GM12878 (cell line): ENCODE measurements around the gene HUS1. TPM values are rescaled to one million over a fixed set of nuclear protein-coding genes. Genes with fewer than 3 reads are reported as not detected.
"Not testable (repeated sequence)": the region's sequence is repeated elsewhere in the genome, so short reads cannot be mapped to it uniquely, and the experiment has no call there.

Experiments used
- ATAC-seq: fragments of 200-7000 bp; cut with Tn5 transposase; 3 replicates; pipeline ENCODE4 v1.9.1; 2020; ENCODE audit warnings: mild to moderate bottlenecking, moderate library complexity
- BruUV-seq: library from RNA; stranded (reverse); fragments of 400-500 nt; replicated peaks from 2 replicates; lab custom pipeline; 2021; lab: Mats Ljungman, UMichigan
- CTCF ChIA-PET: fragments of 300-600 bp; sonication (Branson Sonifier 250); formaldehyde crosslinking; extraction: SDS; loops from one replicate; lab custom pipeline; 2021; ENCODE audit warnings: inconsistent platforms; lab: Yijun Ruan, JAX
- POLR2A ChIA-PET: fragments of 350-600 bp; formaldehyde crosslinking; extraction: SDS; loops from one replicate; lab custom pipeline; 2021; ENCODE audit warnings: inconsistent platforms; lab: Charles Lee
- RAD21 ChIA-PET: fragments of 300-600 bp; sonication (Branson Sonifier 250); formaldehyde crosslinking; loops from one replicate; lab custom pipeline; 2023; ENCODE audit warnings: antibody characterized with exemption; ENCODE audit not compliant: unreplicated experiment; lab: Charles Lee
- SMC1A ChIA-PET: fragments of 300-600 bp; sonication (Branson Sonifier 250); formaldehyde crosslinking; loops from one replicate; lab custom pipeline; 2023; ENCODE audit not compliant: unreplicated experiment, uncharacterized antibody; lab: Charles Lee
- DNase-seq: peaks from one replicate; pipeline ENCODE4 v3.0.0-alpha.2; 2011; ENCODE audit warnings: low read depth, low spot score
- FAIRE-seq: peaks from 3 replicates; lab custom pipeline; 2011; peaks lifted over from hg19 to GRCh38; lab: Jason Lieb, UNC
- H2AFZ ChIP-seq: 2 replicates; pipeline ENCODE4 v1.6.0; 2011; ENCODE audit warnings: low read depth, low read length, control low read depth; ENCODE audit not compliant: control insufficient read depth
- H3K27ac ChIP-seq: 2 replicates; pipeline ENCODE4 v1.5.1; 2011; ENCODE audit warnings: control low read depth; ENCODE audit not compliant: control insufficient read depth, insufficient read depth
- H3K27me3 ChIP-seq, 2 experiments: replicated peaks in 1 of 2; 2 replicates each; pipeline versions ENCODE4 v1.6.0 to v1.6.1; 2011; ENCODE audit warnings: low read length in 1 of 2; ENCODE audit not compliant: control insufficient read depth in 2 of 2, insufficient read depth in 2 of 2
- H3K36me3 ChIP-seq, 2 experiments: 2 replicates each; pipeline ENCODE4 v1.5.1; 2011; ENCODE audit warnings: low read length in 1 of 2; ENCODE audit not compliant: control insufficient read depth in 2 of 2, insufficient read depth in 2 of 2
- H3K4me1 ChIP-seq: 2 replicates; pipeline ENCODE4 v1.6.1; 2011; ENCODE audit warnings: mild to moderate bottlenecking, low read length, moderate library complexity, mixed read lengths; ENCODE audit not compliant: control insufficient read depth, insufficient read depth
- H3K4me2 ChIP-seq: 2 replicates; pipeline ENCODE4 v1.6.0; 2011; ENCODE audit warnings: control low read depth; ENCODE audit not compliant: control insufficient read depth, insufficient read depth
- H3K4me3 ChIP-seq: fragments of 200-600 bp; sonication (generic); 2 replicates; pipeline ENCODE4 v1.5.1; 2016
- H3K79me2 ChIP-seq: 2 replicates; pipeline ENCODE4 v1.6.0; 2011; ENCODE audit warnings: low read length; ENCODE audit not compliant: control insufficient read depth, insufficient read depth
- H3K9ac ChIP-seq: 2 replicates; pipeline ENCODE4 v1.8.0; 2011; ENCODE audit warnings: low read length, control low read depth, mixed read lengths; ENCODE audit not compliant: control insufficient read depth, insufficient read depth
- H3K9me3 ChIP-seq: replicated peaks from 3 replicates; pipeline ENCODE4 v1.5.1; 2011; ENCODE audit warnings: mild to moderate bottlenecking, low read length; ENCODE audit not compliant: control insufficient read depth, insufficient read depth
- H4K20me1 ChIP-seq: 2 replicates; pipeline ENCODE4 v1.6.0; 2011; ENCODE audit not compliant: control insufficient read depth, insufficient read depth
- BCL11A ChIP-seq: IDR thresholded peaks from 2 replicates; pipeline ENCODE4 v1.6.1; 2011; ENCODE audit warnings: low read depth, low read length
- HSF1 ChIP-seq: fragments of 150-350 bp; IDR thresholded peaks from 2 replicates; pipeline ENCODE4 v1.6.1; 2014; ENCODE audit warnings: mild to moderate bottlenecking, low read depth, low read length
- JUNB ChIP-seq: IDR thresholded peaks from 2 replicates; pipeline ENCODE4 v1.6.1; 2016; ENCODE audit warnings: antibody characterized with exemption, mild to moderate bottlenecking
- MEF2A ChIP-seq: IDR thresholded peaks from 2 replicates; pipeline ENCODE4 v1.6.1; 2011; ENCODE audit warnings: low read depth, mild to moderate bottlenecking, low read length, moderate library complexity; ENCODE audit not compliant: insufficient read depth
- RBBP5 ChIP-seq: fragments of 200-600 bp; sonication (generic); conservative IDR thresholded peaks from 2 replicates; pipeline ENCODE4 v1.6.1; 2016
- WGBS: methylation state at CpG from one replicate; pipeline ENCODE4 v1.1.6; 2016; ENCODE audit warnings: low lambda C conversion rate; ENCODE audit not compliant: insufficient replicate concordance, insufficient coverage; ENCODE audit errors: missing lambda C conversion rate; 5-methylcytosine and 5-hydroxymethylcytosine counted together
- in situ Hi-C: fragments of 300-500 bp; cut with MboI; formaldehyde crosslinking; loops from 9 replicates; pipeline ENCODE4 v1.14.3; 2018; ENCODE audit warnings: mixed read lengths
- intact Hi-C: fragments of 100-400 bp; cut with micrococcal nuclease; formaldehyde crosslinking; loops from one replicate; pipeline ENCODE4 v1.14.2; 2022; ENCODE audit not compliant: unreplicated experiment
- polyA plus RNA-seq, 11 experiments: library from polyadenylated mRNA; depleted of rRNA in 4 of 11; unstranded in 6 of 11; stranded (reverse) in 5 of 11; fragments of >200 nt; fragmentation: Nextera tagmentation in 4 of 11; fragmentation: Illumina TruSeq in 1 of 11; extraction: Ambion mirVana in 4 of 11; extraction: Trizol in 1 of 11; gene quantifications; 1 replicate in 1 of 11; 2 replicates in 10 of 11; pipeline versions ENCODE4 v1.2.1 to v1.2.3, GENCODE V29; 2011 to 2016; ENCODE audit warnings: inconsistent platforms in 2 of 11, missing spikeins in 2 of 11, low read depth in 1 of 11
- total RNA-seq, 4 experiments: library from RNA; depleted of rRNA in 3 of 4; stranded (reverse); fragments of >200 nt in 3 of 4; fragmentation: Illumina TruSeq in 1 of 4; extraction: Trizol in 1 of 4; gene quantifications; 2 replicates each; pipeline versions ENCODE4 v1.2.1 to v1.2.3, GENCODE V29; 2013 to 2021
- TF ChIP-seq, protein P1 (sequence below): fragments of 450-650 bp; IDR thresholded peaks from 2 replicates; pipeline ENCODE4 v1.6.1; 2018; ENCODE audit warnings: borderline replicate concordance, mild to moderate bottlenecking; ENCODE audit not compliant: partially characterized antibody

Gene HUS1
- total and polyA plus RNA-seq, 10 of the 15 experiments (the other 5 are each of a cell fraction or from before 2014, with no cell fraction given) = 10.4 to 35.5 (median 22.6) TPM

GRCh38 chr7:47990592-47990991, 11.2 kb upstream of the HUS1 start:
- DNase-seq = no peak
- ChIA-PET RAD21 (interaction anchor here (0.7 to 3.3 kb wide), 6 partner anchors 94 to 164 kb away, joined by 3 to 79 read pairs (median 8); partner anchors contain the start of gene UPP1), POLR2A (no interaction called here), SMC1A (interaction anchor here (1.0 to 2.3 kb wide), 7 partner anchors 8 to 164 kb away, joined by 3 to 41 read pairs (median 4); no protein-coding TSS in a partner anchor), CTCF (interaction anchor here (1.0 to 7.5 kb wide), 10 partner anchors 11 to 117 kb away, joined by 3 to 210 read pairs (median 4); partner anchors contain the start of genes HUS1 and PKD1L1)
- Histone ChIP-seq H3K27ac (no peak overlapping the region), H3K4me3 (no peak overlapping the region), H3K4me1 (peaks cover 5% of the 10 kb centered on the region; the same call in 1 of the 2 replicates), H3K9me3 (no peaks in the 10 kb centered on the region), H3K27me3 (no peaks in the 10 kb centered on the region), H4K20me1 (no peaks in the 10 kb centered on the region), H3K4me2 (no peak overlapping the region), H3K9ac (no peak overlapping the region), H2AFZ (no peak overlapping the region), H3K79me2 (no peaks in the 10 kb centered on the region), H3K36me3 (no peaks in the 10 kb centered on the region)
- intact Hi-C loops = loop anchor here (2.0 kb wide), 1 partner anchor 94 kb away; no protein-coding TSS in a partner anchor
- in situ Hi-C loops = loop anchor here (5.0 kb wide), 1 partner anchor 117 kb away; no protein-coding TSS in a partner anchor
- TF ChIP-seq BCL11A (no peak), MEF2A (no peak), RBBP5 (no peak), HSF1 (no peak), JUNB (no peak)
- TF ChIP-seq, protein P1, sequence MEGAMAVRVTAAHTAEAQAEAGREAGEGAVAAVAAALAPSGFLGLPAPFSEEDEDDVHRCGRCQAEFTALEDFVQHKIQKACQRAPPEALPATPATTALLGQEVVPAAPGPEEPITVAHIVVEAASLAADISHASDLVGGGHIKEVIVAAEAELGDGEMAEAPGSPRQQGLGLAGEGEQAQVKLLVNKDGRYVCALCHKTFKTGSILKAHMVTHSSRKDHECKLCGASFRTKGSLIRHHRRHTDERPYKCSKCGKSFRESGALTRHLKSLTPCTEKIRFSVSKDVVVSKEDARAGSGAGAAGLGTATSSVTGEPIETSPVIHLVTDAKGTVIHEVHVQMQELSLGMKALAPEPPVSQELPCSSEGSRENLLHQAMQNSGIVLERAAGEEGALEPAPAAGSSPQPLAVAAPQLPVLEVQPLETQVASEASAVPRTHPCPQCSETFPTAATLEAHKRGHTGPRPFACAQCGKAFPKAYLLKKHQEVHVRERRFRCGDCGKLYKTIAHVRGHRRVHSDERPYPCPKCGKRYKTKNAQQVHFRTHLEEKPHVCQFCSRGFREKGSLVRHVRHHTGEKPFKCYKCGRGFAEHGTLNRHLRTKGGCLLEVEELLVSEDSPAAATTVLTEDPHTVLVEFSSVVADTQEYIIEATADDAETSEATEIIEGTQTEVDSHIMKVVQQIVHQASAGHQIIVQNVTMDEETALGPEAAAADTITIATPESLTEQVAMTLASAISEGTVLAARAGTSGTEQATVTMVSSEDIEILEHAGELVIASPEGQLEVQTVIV = no peak
- no TSS peak for BruUV-seq
- ATAC-seq = no peak
- 86% methylated on average over 5 of the region's 5 CpGs for WGBS
- FAIRE-seq = no peak

GRCh38 chr7:47989607-47990400, 10.4 kb upstream of the HUS1 start:
- H3K9ac ChIP-seq, H3K9me3 ChIP-seq, H3K4me3 ChIP-seq, H3K79me2 ChIP-seq, BruUV-seq, H3K4me2 ChIP-seq, DNase-seq, H4K20me1 ChIP-seq, FAIRE-seq, H3K4me1 ChIP-seq, H3K36me3 ChIP-seq, H3K27ac ChIP-seq, H3K27me3 ChIP-seq, ATAC-seq, H2AFZ ChIP-seq, POLR2A ChIA-PET: not testable (repeated sequence)
- ChIA-PET CTCF (interaction anchor here (1.0 to 7.5 kb wide), 4 partner anchors 10 to 118 kb away, joined by 4 to 210 read pairs (median 20); partner anchors contain the start of gene HUS1), RAD21 (interaction anchor here (0.7 to 3.3 kb wide), 4 partner anchors 45 to 121 kb away, joined by 3 to 79 read pairs (median 10); no protein-coding TSS in a partner anchor), SMC1A (interaction anchor here (0.8 to 2.7 kb wide), 4 partner anchors 7 to 120 kb away, joined by 3 to 41 read pairs (median 13); no protein-coding TSS in a partner anchor)
- 64% methylated on average over 10 of the region's 10 CpGs for WGBS
- intact Hi-C loops (loop anchor here (2.0 kb wide), 1 partner anchor 95 kb away; no protein-coding TSS in a partner anchor), in situ Hi-C loops (loop anchor here (5.0 kb wide), 1 partner anchor 117 kb away; no protein-coding TSS in a partner anchor)
